C4-2B (cell line): ENCODE data around the gene ATN1.

Experiments used
- H3K27ac ChIP-seq: fragments of 450-650 bp; 2 replicates; pipeline ENCODE4 v1.5.1; 2017
- CTCF ChIP-seq: fragments of 450-650 bp; conservative IDR thresholded peaks from 2 replicates; pipeline ENCODE4 v1.5.1; 2017; ENCODE audit warnings: mild to moderate bottlenecking
- ZFX ChIP-seq: fragments of 450-650 bp; IDR thresholded peaks from 2 replicates; pipeline ENCODE4 v1.6.1; 2017

ATN1 gene

GRCh38 chr12:6963791-6964413 is 36.1 kb downstream of the ATN1 start:
- peak overlapping the region; percentile 99 for H3K27ac ChIP-seq
- TF ChIP-seq CTCF (no peak), ZFX (no peak)

GRCh38 chr12:6964605-6965025 is 36.9 kb downstream of the ATN1 start:
- no peak for TF ChIP-seq ZFX
- H3K27ac ChIP-seq = peak overlapping the region; percentile 99

- TF ChIP-seq CTCF (peak; percentile 96), ZFX (peak; percentile 48; the same call in 1 of the 2 replicates)
- peak overlapping the region; percentile 99 for H3K27ac ChIP-seq
Measured at GRCh38 chr12:6965026-6965661, 37.4 kb downstream of the ATN1 start.

- peak overlapping the region; percentile 99 for H3K27ac ChIP-seq
- TF ChIP-seq CTCF (no peak), ZFX (no peak)
Measured at GRCh38 chr12:6965714-6966113, 38.0 kb downstream of the ATN1 start.

- TF ChIP-seq CTCF (no peak), ZFX (no peak)
Measured at GRCh38 chr12:6966351-6966750, 38.6 kb downstream of the ATN1 start.

GRCh38 chr12:6967651-6968100 is 39.9 kb downstream of the ATN1 start:
- TF ChIP-seq CTCF (no peak), ZFX (no peak)
- peak overlapping the region; percentile 96 for H3K27ac ChIP-seq

More at GRCh38 chr12:6966351-6966750, 38.6 kb downstream of the ATN1 start:
- peak overlapping the region; percentile 96; the same call in 1 of the 2 replicates for H3K27ac ChIP-seq

GRCh38 chr12:6968426-6968825 is 40.7 kb downstream of the ATN1 start:
- peak overlapping the region; percentile 96 for H3K27ac ChIP-seq
- TF ChIP-seq CTCF (no peak), ZFX (no peak)

- no peak for TF ChIP-seq CTCF
- peak; percentile 93 for TF ChIP-seq ZFX
- peak overlapping the region; percentile 96 for H3K27ac ChIP-seq
Measured at GRCh38 chr12:6970096-6970527, 42.4 kb downstream of the ATN1 start.
